KMS-11 (cell line): ENCODE measurements around the gene CNOT1.
A peak's percentile ranks its signal among the peaks of the same experiment; 100 is the strongest.

ENCODE experiments used
- H2AFZ ChIP-seq: fragments of 200-600 bp; sonication (generic); 2 replicates; pipeline ENCODE4 v1.6.1; 2016; ENCODE audit warnings: antibody characterized with exemption, mixed run types, low read depth
- H3K27ac ChIP-seq: fragments of 200-600 bp; sonication (generic); 2 replicates; pipeline ENCODE4 v1.6.1; 2016; ENCODE audit warnings: mild to moderate bottlenecking, mixed run types
- H3K27me3 ChIP-seq: fragments of 200-600 bp; sonication (generic); 2 replicates; pipeline ENCODE4 v1.6.1; 2017; ENCODE audit warnings: mild to moderate bottlenecking, low read depth, mixed run types, moderate library complexity; ENCODE audit not compliant: insufficient read depth
- H3K36me3 ChIP-seq: fragments of 200-600 bp; sonication (generic); 2 replicates; pipeline ENCODE4 v1.6.1; 2017; ENCODE audit warnings: mild to moderate bottlenecking, mixed run types; ENCODE audit not compliant: insufficient read depth
- H3K4me1 ChIP-seq: fragments of 200-600 bp; sonication (generic); 2 replicates; pipeline ENCODE4 v1.6.1; 2016; ENCODE audit warnings: mild to moderate bottlenecking, low read depth, mixed run types; ENCODE audit not compliant: poor library complexity, severe bottlenecking
- H3K4me2 ChIP-seq: fragments of 200-600 bp; sonication (generic); 2 replicates; pipeline ENCODE4 v1.7.0; 2016; ENCODE audit warnings: mild to moderate bottlenecking, mixed run types
- H3K4me3 ChIP-seq: fragments of 200-600 bp; sonication (generic); IDR thresholded peaks from 2 replicates; pipeline ENCODE4 v1.6.1; 2017; ENCODE audit warnings: low read depth, low read length, mixed read lengths; ENCODE audit not compliant: insufficient read depth
- H3K79me2 ChIP-seq: fragments of 200-600 bp; sonication (generic); 2 replicates; pipeline ENCODE4 v1.6.1; 2016; ENCODE audit warnings: low read depth, mixed run types; ENCODE audit not compliant: insufficient read depth
- H3K9ac ChIP-seq: fragments of 200-600 bp; sonication (generic); 2 replicates; pipeline ENCODE4 v1.6.1; 2016; ENCODE audit warnings: mild to moderate bottlenecking, mixed run types
- H4K20me1 ChIP-seq: fragments of 200-600 bp; sonication (generic); 2 replicates; pipeline ENCODE4 v1.6.1; 2016; ENCODE audit warnings: mild to moderate bottlenecking, mixed run types; ENCODE audit not compliant: insufficient read depth
- CTCF ChIP-seq: fragments of 200-600 bp; sonication (generic); conservative IDR thresholded peaks from 2 replicates; pipeline ENCODE4 v1.6.1; 2017; ENCODE audit warnings: low read depth, mild to moderate bottlenecking, antibody characterized with exemption, low read length, moderate library complexity, mixed read lengths

Gene CNOT1

DNA sequence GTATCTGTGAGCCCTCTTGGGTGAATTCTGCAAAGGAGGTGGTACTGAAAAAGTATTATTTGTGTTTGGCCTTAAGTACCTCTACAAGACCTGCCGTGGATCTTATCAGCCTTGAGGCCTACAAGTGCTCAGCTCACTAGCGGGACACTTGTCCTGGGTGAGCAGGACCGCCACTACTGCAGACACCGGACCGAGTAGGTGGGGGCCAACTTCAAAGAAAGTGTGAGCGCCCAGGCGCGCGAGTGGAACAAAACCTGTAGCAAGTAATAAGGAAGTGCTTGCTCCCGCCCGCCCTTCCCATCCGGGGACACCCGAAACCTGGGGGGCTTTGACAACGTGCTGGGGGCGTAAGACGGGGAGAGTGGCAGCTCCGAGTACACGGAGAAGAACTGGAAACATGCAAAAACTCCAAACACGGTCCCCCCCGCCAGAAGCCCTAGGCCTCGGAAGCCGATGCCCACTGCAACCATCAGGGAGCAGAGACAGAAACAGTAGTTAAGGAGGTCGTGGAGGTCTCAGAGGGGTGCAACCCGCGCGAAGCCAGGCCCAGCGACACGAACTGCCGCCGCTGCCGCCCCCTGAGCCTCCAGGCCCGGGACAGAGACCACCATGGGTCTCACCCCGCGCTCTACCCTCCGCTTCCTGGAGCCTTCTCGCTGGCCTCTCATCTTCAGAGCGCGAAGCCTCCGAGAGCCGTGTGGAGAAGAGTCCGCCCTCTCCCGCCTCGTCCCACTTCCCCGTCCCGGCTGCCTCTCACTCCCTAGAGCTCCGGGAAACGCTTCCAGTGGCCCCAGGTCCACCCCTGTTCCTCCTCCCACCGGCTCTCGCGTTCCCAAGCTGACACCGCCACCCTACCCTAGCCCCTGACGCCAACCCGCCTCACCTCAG is 537 bp downstream of the CNOT1 start:
- TF ChIP-seq CTCF = no peak
- Histone ChIP-seq H3K36me3 (no peaks in the 10 kb centered on the region; the same call in 1 of the 2 replicates), H3K27me3 (no peaks in the 10 kb centered on the region), H2AFZ (peak overlapping the region; percentile 61; the same call in 1 of the 2 replicates), H4K20me1 (peaks cover 20% of the 10 kb centered on the region), H3K27ac (peak overlapping the region; percentile 93), H3K4me3 (no peak overlapping the region), H3K4me1 (peaks cover 36% of the 10 kb centered on the region), H3K4me2 (peak overlapping the region; percentile 66), H3K9ac (peak overlapping the region; percentile 98), H3K79me2 (peaks cover 55% of the 10 kb centered on the region)

DNA sequence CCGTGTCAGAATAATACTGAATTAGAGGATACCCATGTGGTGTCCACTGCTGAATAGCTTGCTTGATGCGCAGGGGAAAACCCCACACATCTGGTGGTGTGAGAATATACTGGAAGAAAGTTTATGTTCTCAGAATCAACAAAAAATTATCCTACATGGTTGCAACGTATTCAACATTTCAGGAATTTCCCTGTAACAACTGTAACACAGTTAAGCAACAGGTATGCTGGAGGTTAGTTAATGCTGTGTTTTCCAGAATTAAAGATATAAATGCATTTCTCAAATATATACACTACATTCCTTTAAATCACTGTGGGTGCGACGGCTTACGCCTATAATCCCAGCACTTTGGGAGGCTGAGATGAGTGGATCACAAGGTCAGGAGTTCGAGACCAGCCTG is 5.4 kb downstream of the CNOT1 start:
- peaks cover 4% of the 10 kb centered on the region; the same call in 1 of the 2 replicates for H3K36me3 ChIP-seq
- H3K4me2 ChIP-seq = no peak overlapping the region
- H2AFZ ChIP-seq = no peak overlapping the region
- H3K27ac ChIP-seq = no peak overlapping the region
- no peak for TF ChIP-seq CTCF
- peaks cover 98% of the 10 kb centered on the region for H3K79me2 ChIP-seq
- H3K27me3 ChIP-seq = no peaks in the 10 kb centered on the region
- peaks cover 33% of the 10 kb centered on the region for H3K4me1 ChIP-seq
- peaks cover 25% of the 10 kb centered on the region for H4K20me1 ChIP-seq
- H3K4me3 ChIP-seq = no peak overlapping the region
- no peak overlapping the region for H3K9ac ChIP-seq

DNA sequence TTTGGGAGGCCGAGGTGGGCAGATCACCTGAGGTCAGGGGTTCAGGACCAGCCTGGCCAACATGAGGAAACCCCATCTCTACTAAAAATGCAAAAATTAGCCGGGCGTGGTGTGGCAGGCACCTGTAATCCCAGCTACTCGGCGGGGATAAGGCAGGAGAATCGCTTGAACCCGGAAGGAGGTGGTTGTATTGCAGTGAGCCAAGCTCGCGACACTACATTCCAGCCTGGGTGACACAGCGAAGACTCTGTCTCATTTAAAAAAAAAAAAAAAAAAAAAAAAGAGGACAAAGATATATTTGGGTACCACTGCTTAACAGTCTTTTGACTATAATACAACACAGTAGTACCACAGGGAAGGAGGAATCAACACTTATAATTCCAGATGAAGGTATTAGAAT is 9.2 kb downstream of the CNOT1 start:
- H3K4me2 ChIP-seq = no peak overlapping the region
- H3K4me3 ChIP-seq = no peak overlapping the region
- H2AFZ ChIP-seq = no peak overlapping the region
- H3K79me2 ChIP-seq = peaks cover 94% of the 10 kb centered on the region
- peaks cover 14% of the 10 kb centered on the region for H4K20me1 ChIP-seq
- peaks cover 4% of the 10 kb centered on the region; the same call in 1 of the 2 replicates for H3K36me3 ChIP-seq
- no peak overlapping the region for H3K9ac ChIP-seq
- TF ChIP-seq CTCF = no peak
- H3K27ac ChIP-seq = no peak overlapping the region
- no peaks in the 10 kb centered on the region for H3K27me3 ChIP-seq
- H3K4me1 ChIP-seq = peaks cover 8% of the 10 kb centered on the region

- no peak for TF ChIP-seq CTCF
- Histone ChIP-seq H4K20me1 (no peaks in the 10 kb centered on the region), H3K36me3 (peaks cover 3% of the 10 kb centered on the region; the same call in 1 of the 2 replicates), H3K27ac (no peak overlapping the region; the same call in 1 of the 2 replicates), H3K4me1 (no peaks in the 10 kb centered on the region), H3K79me2 (peaks cover 92% of the 10 kb centered on the region), H3K4me2 (no peak overlapping the region), H3K4me3 (no peak overlapping the region), H3K9ac (no peak overlapping the region), H3K27me3 (no peaks in the 10 kb centered on the region), H2AFZ (no peak overlapping the region)
Observed at GRCh38 chr16:58615280-58615679, 14.3 kb downstream of the CNOT1 start.
